Astrocyte of the hippocampus (primary cell): Measurements from ENCODE around the gene IFI6.
"Not testable (repeated sequence)": the region's sequence is repeated elsewhere in the genome, so short reads cannot be mapped to it uniquely, and the experiment has no call there.

ENCODE experiments used
- DNase-seq: peaks from one replicate; pipeline ENCODE4 v3.0.0; 2011; ENCODE audit warnings: low read depth, low spot score

Gene IFI6

GRCh38 chr1:27671964-27672749 is at the start of gene IFI6:
IFI6 (minus strand) TSS chr1:27672192; CDS start chr1:27669314, 2,878 bp downstream.
- DNase-seq: peak; percentile 97

GRCh38 chr1:27719286-27720251 is 47.6 kb upstream of the IFI6 start:
- peak; percentile 22 for DNase-seq

- no peak for DNase-seq
Measured at GRCh38 chr1:27716262-27716895, 44.4 kb upstream of the IFI6 start.

- no peak for DNase-seq
Measured at GRCh38 chr1:27713869-27714513, 42.0 kb upstream of the IFI6 start.

- DNase-seq: no peak
Measured at GRCh38 chr1:27713139-27713725, 41.2 kb upstream of the IFI6 start.

- no peak for DNase-seq
Measured at GRCh38 chr1:27710574-27710973, 38.6 kb upstream of the IFI6 start.

GRCh38 chr1:27705545-27705944 is 33.6 kb upstream of the IFI6 start:
- DNase-seq: no peak

GRCh38 chr1:27704958-27705357 is 33.0 kb upstream of the IFI6 start:
- DNase-seq: no peak

GRCh38 chr1:27696835-27697234 is 24.8 kb upstream of the IFI6 start:
- DNase-seq: not testable (repeated sequence)

- no peak for DNase-seq
Measured at GRCh38 chr1:27690183-27690582, 18.2 kb upstream of the IFI6 start.

- DNase-seq: peak; percentile 88
Measured at GRCh38 chr1:27689423-27690173, 17.6 kb upstream of the IFI6 start.

GRCh38 chr1:27687906-27688305 is 15.9 kb upstream of the IFI6 start:
- DNase-seq: no peak

- no peak for DNase-seq
Measured at GRCh38 chr1:27686223-27686990, 14.4 kb upstream of the IFI6 start.

GRCh38 chr1:27684176-27684575 is 12.2 kb upstream of the IFI6 start:
- no peak for DNase-seq

GRCh38 chr1:27682351-27682944 is 10.5 kb upstream of the IFI6 start:
- DNase-seq: no peak

- not testable (repeated sequence) for DNase-seq
Measured at GRCh38 chr1:27681580-27681979, 9.6 kb upstream of the IFI6 start.

- DNase-seq: not testable (repeated sequence)
Measured at GRCh38 chr1:27680225-27680791, 8.3 kb upstream of the IFI6 start.

GRCh38 chr1:27678747-27679146 is 6.8 kb upstream of the IFI6 start:
- no peak for DNase-seq

GRCh38 chr1:27676410-27676809 is 4.4 kb upstream of the IFI6 start:
- DNase-seq: no peak
